HCT116 (cell line): ENCODE results near the gene SUN2.
A peak's percentile ranks its signal among the peaks of the same experiment; 100 is the strongest.

Source experiments
- CTCF ChIP-seq, 3 experiments: fragments of 200-600 bp in 1 of 3; sonication (generic) in 1 of 3; IDR thresholded peaks in 2 of 3; conservative IDR thresholded peaks in 1 of 3; 2 replicates each; pipeline ENCODE4 v1.5.1; 2012 to 2017; ENCODE audit warnings: low read depth in 2 of 3, low read length in 2 of 3, antibody characterized with exemption in 1 of 3, borderline replicate concordance in 1 of 3, control low read depth in 1 of 3, mild to moderate bottlenecking in 1 of 3, mixed read lengths in 1 of 3, mixed run types in 1 of 3, moderate library complexity in 1 of 3; ENCODE audit not compliant: insufficient read depth in 1 of 3
- ELF1 ChIP-seq: IDR thresholded peaks from 2 replicates; pipeline ENCODE4 v1.6.1; 2012; ENCODE audit warnings: low read depth, borderline replicate concordance
- POLR2A ChIP-seq: IDR thresholded peaks from 2 replicates; pipeline ENCODE4 v1.7.0; 2011; ENCODE audit warnings: borderline replicate concordance; ENCODE audit not compliant: insufficient read depth, insufficient read length; ENCODE audit errors: extremely low read depth
- SRF ChIP-seq: IDR thresholded peaks from 2 replicates; pipeline ENCODE4 v1.6.1; 2012; ENCODE audit warnings: low read depth
- ZNF274 ChIP-seq: fragments of 200-500 bp; sonication (Bioruptor generic); IDR thresholded peaks from 2 replicates; pipeline ENCODE4 v1.6.1; 2014; ENCODE audit warnings: mild to moderate bottlenecking, low read depth, low read length, inconsistent platforms
- TF ChIP-seq, protein P1 (sequence below): IDR thresholded peaks from 2 replicates; pipeline ENCODE4 v1.6.1; 2012

DNA sequence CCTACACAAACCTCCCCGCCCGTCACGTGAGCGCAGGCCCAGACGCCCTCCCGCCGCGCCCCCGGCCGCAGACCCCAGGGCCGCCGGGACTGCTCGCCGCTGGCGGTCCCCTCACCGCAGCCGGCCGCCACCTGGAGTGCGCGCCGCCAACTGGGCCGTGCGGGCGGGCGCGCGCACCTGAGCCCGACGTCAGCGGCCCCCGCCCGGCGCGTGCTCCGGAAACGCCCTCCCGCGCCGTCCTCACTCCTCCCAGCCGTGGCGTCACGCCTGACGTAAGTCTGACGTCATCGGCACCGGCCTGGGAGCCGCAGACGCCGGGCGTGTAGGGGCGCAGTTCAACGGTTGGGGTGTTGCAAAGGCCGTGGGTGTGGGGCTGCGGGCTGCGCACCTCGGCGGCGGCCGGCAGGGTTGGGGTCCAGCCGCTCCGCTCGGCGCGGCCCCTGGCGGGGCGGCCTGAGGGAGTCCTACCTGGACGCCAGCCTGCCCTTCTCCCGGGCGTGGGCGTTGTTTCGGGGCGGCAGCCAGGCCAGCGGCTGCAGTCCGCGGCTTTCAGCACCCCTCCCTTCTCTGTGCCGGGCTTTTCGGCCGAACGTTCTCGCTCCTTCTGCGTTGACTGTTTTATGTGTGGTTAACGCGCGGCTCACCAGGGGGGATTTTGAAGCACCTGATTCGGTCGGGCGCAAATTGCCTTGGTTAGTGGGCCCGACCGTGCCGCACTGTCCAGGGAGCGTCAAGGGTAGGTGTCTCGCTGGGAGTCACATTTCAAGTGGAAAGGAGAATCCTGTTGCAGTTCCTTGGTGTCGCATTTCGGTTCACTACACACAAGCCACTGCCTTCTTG lies 54.8 kb downstream of the SUN2 start, which contains the start of gene JOSD1:
- peak; percentile 91 for TF ChIP-seq POLR2A
- TF ChIP-seq SRF, result no peak
- TF ChIP-seq, protein P1, sequence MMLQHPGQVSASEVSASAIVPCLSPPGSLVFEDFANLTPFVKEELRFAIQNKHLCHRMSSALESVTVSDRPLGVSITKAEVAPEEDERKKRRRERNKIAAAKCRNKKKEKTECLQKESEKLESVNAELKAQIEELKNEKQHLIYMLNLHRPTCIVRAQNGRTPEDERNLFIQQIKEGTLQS, result no peak
- TF ChIP-seq CTCF (IDR thresholded peaks at IDR 0.05 in 2 of 3, conservative IDR thresholded peaks at IDR 0.05 in 1 of 3; ENCODE audit: borderline replicate concordance in 1 of 3, insufficient read depth in 1 of 3, low read depth in 2 of 3, low read length in 2 of 3), result no peak
- TF ChIP-seq ELF1, result no peak
- no peak for TF ChIP-seq ZNF274
